ENCODE measurements around the gene PLEKHJ1. TPM values are rescaled to one million over a fixed set of nuclear protein-coding genes. Genes with fewer than 3 reads are reported as not detected.

The PLEKHJ1 gene
- total and polyA plus RNA-seq, 9 of the 15 experiments (the other 6 are each of a cell fraction or from before 2014, with no cell fraction given), result 1.5 to 188 (median 63.9) TPM

- TF ChIP-seq PRDM10 (IDR thresholded peaks at IDR 0.05; ENCODE audit: partially characterized antibody) (no peak), TEAD1 (CRISPR knock-in tag; IDR thresholded peaks at IDR 0.05) (peak in 1 of 2 experiments; percentile 13; a peak in 1 of 4 replicates), RUNX1 (IDR thresholded peaks at IDR 0.05; ENCODE audit: low read depth) (no peak), ZNF197 (CRISPR knock-in tag; IDR thresholded peaks at IDR 0.05; ENCODE audit: low read depth) (0 out of 2 replicates have a peak, but pooled peaks have one; percentile 26), EP400 (IDR thresholded peaks at IDR 0.05) (no peak), KDM5B (IDR thresholded peaks at IDR 0.05; ENCODE audit: insufficient replicate concordance, low read depth, low read length) (peak; percentile 13), RBM34 (IDR thresholded peaks at IDR 0.05; ENCODE audit: borderline replicate concordance, insufficient read depth, low read length) (0 out of 2 replicates have a peak, but pooled peaks have one; percentile 56), KDM2B (CRISPR knock-in tag; IDR thresholded peaks at IDR 0.05) (0 out of 2 replicates have a peak, but pooled peaks have one; percentile 28)
Observed at GRCh38 chr19:2236064-2236313, 140 bp downstream of the PLEKHJ1 start (continued).

Data from K562 (cell line).